NCI-H187 treated with DMSO at 0.1 percent for 48 hours (cell line): ENCODE results near the gene RAB21.
"Not testable (repeated sequence)": the region's sequence is repeated elsewhere in the genome, so short reads cannot be mapped to it uniquely, and the experiment has no call there.

Source experiments
- DNase-seq: peaks from one replicate; lab custom pipeline; 2025; lab: John Stamatoyannopoulos, UW

The RAB21 gene

DNA sequence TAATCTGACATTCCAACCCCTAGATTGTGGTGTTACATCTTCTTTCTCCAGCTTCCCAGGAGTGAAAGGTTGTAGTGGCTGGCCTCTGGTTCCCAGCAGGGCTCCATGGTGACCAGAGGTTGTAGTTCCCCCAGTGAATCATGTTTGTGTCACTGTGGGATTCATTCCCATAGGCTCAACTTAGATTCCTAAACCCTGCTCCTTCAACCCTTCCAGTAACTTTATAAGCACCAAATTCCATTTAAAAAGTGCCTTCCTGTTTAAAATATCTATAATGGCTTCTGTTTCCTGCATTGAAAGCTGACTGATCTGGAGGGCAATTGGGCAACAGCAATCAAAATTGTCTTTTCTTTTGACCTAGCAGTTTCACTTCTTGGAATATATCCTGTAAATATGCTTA, 44.4 kb downstream of the RAB21 start:
- no peak for DNase-seq

DNA sequence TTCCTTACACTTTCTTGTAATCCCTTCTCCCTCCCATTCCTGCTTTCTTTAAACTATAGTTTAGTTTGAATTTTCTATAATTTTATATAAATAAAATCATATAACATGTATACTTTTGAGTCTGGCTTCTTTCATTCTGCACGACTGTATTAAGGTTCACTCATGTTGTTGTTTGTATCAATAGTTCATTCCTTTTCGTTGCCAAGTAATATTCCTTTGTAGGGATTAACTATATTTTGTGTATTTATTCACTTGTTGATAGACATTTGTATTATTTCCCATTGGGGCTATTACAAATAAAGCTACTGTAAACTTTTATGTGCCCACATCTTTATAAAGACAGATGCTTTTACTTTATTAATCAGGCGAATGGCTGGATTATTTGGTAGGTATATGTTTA, 45.5 kb downstream of the RAB21 start:
- no peak for DNase-seq

DNA sequence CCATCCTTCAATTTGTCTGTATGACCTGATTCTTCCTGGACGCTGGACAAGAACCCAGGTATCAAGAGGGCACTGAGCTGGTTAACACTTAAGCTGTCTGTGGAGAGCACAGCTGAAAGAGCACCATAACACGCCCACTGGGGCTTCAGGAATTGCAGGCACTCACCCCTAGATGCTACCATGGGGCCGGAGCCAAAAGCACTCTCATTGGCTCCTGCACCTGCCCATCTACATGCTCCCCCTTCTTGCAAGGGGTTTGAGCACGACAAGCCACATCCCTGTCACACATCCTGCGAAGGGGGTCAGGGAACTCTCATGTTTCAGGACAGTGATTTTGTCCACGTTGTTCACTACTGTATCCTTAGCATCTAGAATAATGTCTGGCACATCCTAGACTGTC, 49.8 kb downstream of the RAB21 start:
- DNase-seq = no peak

DNA sequence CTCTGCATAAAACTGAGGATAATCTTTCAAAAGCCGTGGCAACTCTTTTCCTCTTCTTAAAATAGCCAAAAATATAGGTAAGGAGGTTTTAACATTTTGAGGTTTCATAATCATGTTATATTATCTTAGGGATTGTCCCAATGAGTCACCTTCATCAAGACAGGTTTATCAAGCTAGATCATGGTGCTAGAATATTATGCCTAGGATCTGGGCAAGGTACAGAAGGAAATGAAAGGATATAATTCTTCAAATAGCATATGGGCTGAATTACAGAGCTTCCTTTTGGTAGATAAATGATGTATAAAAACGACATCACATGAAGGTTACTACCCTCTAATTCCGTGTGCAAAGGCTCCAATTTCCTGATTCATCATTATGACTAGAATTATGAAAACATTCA, 56.3 kb downstream of the RAB21 start:
- DNase-seq = no peak

DNA sequence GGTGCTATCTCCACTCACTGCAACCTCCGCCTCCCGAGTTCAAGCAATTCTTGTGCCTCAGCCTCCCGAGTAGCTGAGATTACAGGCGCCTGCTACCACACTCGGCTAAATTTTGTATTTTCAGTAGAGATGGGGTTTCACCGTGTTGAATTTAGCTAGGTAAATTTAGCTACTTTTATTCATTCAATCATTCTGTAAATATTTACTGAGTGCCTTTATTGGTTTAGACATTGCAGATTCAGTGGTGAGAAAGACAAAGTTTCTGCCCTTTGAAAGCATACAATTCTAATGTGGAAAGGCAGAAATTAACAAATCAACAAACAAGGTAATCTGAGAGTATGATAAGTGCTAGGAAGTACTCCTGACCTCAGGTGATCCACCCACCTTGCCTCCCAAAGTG, 60.6 kb downstream of the RAB21 start:
- not testable (repeated sequence) for DNase-seq

DNA sequence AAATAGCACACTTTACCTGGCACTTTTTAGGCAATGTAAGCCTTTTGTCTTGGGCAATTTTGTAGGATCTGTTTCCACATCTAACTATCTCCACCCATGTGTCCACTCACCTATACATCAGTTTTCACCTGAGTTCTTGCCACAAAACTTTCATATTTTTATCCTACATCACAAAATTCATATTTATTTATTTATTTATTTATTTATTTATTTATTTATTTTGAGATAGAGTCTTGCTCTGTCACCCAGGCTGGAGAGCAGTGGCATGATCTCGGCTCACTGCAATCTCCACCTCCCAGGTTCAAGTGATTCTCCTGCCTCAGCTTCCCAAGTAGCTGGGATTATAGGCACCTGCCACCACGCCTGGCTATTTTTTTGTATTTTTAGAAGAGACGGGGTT, 67.4 kb downstream of the RAB21 start:
- not testable (repeated sequence) for DNase-seq

DNA sequence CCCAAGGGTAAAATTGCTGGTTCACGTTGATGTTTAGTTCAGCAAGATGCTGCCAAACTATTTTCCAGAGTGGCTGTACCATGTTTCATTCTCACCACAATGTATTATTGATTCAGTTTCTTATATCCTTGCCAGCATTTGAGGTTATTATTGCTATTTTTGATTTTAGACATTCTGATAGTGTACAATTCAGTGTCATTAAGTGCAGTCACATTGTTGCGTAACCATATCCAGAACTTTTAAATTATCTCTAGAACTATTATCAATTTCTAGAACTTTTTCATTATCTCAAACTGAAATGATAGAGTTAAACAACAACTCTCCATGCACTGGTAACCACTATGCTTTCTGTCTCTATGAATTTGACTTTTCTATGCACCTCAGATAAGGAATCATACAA, 74.2 kb downstream of the RAB21 start:
- no peak for DNase-seq

DNA sequence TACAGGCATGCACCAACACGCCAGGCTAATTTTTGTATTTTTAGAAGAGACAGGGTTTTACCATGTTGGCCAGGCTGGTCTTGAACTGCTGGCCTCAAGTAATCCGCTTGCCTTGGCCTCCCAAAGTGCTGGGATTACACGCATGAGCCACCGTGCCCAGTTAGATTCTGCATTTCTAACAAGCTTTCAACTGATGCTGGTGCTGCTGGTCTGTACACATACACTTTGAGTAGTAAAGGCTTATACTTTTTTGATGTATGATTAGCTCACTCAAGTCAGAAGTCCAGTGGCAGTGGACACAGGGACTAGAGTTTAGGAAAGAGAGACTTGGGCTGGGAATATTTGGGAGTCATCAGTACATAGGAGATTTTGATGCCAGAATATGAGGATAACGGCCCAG, 82.7 kb downstream of the RAB21 start:
- no peak for DNase-seq

DNA sequence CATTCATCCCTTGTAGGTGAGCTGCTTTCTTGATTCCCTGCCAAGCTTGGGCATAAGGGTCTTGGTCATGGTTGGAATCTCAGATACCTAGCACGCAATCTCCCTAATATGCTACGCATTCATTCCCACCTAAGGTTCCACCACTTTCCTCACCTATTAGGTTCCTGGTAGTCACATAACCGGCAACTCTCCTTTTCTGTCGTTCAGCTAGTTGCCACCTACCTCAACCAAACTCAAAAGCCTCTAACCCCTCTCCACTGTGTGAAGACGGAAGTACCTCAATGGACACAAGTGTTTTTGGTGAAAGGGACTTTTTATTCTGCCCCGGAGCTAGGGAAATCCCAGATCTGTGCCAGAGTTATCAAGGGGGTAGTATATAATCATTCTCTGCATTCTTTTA, 83.6 kb downstream of the RAB21 start:
- no peak for DNase-seq

DNA sequence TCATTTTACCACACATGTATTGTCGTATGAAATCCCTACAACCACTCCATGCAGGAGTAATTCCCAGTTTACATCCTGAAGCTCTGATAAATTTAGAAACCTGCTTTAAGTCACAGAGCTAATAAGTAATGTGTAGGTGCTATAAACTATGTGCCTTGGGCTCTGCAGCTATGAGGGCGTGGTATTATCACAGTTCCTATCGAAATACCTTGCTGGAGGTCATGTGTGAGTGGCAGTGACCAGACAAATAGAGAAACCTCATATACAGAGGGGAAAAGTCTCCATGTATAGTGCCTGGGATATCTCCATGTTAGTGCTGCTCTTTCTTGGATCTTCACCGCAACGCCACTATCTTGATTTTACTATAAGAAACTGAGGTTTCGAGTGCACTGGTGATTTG, 84.0 kb downstream of the RAB21 start:
- no peak for DNase-seq

DNA sequence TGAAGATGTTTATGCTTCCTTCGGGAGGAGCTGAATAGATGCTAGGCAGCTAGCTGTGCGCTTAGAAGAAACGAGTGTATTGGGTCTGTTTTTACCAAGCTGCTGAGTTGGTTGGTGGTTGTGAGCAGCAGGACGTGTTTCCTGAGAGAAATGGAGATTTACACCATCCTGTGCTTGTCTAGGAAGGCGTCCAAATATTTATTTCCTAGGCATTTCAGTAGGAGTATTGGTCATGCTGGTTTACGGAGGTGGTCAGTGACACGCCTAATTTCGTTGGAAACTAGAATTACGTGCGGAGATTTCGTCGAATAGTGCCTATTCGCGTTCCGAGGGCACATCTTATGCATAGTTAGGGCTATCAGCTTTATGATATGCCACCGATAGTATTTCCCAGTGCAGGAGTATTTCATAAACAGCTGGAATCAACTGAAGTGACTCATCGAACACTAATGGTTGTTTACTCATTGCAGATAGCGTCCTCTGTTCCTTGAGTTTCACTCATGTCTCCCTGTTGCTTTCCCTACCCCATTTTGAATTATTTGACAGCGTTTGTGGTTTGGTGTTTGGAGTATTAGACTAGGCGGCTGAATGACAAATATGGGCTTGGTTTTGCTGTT, 85.7 kb downstream of the RAB21 start:
- DNase-seq = no peak

DNA sequence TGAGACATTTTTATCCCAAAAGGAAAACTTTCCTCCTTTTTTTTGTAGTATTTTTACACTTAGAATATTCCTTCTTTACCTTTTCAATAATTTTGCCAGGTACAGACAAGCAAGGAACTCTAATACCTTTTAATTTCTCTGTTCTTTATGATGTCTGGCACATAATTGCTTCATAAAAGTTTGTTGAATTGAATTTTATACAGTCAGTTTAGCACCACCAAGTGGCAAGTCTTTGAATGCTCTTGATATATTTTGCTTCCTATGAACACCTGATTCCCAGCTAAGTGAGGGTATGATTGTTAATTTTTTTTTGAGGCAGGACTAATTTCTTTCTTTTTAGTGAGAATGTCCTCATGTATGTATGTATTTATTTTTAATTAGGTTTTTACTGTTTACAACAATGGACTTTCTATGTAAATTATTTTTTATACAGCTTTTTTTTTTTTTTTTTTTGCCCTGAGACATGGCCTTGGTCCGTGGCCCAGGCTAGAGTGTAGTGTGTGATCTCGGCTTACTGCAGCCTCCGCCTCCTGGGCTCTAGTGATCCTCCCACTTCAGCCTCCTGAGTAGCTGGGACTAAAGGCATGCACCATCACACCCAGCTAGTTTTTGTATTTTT, 91.8 kb downstream of the RAB21 start:
- DNase-seq = no peak

DNA sequence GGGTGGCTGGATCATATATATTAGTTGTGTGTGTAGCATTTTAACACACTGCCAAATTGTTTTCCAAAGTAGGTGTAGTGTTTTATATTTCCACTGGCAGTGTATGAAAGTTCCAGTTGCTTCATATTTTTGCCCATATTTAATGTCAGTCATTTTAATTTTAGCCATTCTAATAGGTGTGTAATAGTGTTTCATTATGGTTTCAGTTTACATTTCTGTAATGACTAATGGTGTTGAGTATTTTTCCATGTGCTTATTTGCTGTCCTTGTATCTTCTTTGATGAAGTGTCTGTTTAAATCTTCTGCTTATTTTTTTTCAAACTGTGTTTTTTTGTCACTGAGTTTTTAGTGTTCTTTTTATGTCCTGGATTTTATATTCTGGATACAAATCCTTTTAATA, 93.5 kb downstream of the RAB21 start:
- no peak for DNase-seq

DNA sequence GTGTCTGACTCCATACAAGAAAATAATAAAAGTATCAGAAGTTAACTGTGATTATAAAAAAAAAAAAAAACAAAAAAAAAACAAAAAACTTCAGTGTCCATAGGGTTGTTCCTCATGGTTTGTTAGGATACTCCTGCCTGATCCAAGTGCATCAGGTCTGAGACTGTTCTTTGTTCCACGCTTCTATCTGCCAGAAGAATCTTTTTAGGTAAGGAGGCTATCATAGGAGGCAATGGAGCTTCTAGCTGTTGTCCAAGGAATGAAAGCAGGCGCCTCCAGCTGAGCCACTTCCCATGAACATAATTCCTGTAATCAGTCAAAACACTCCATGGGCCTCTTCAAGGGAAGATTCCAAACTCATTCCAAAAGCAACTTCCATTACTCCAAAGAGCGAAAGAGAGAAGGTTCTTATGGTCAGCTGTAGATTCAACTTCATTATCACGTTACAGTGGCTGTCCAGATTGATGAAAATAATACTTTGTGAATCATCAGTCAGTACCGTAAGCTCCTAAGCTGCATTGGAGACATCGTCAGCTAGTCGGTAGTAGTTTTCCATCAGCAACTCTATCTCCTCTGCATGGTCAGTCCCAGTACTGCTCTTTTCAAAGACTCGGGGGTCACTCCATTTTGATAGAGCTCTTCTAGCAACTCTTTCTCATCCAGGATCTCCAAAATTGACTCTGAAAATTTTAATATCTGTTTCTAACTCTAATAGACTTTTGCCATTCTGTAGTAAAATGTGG, 94.6 kb downstream of the RAB21 start:
- no peak for DNase-seq
